Measurements from ENCODE around the gene PRLH. TPM values are rescaled to one million over a fixed set of nuclear protein-coding genes. Genes with fewer than 3 reads are reported as not detected.

The PRLH gene
- total RNA-seq, 1 experiment from 2014 or later = not detected

DNA sequence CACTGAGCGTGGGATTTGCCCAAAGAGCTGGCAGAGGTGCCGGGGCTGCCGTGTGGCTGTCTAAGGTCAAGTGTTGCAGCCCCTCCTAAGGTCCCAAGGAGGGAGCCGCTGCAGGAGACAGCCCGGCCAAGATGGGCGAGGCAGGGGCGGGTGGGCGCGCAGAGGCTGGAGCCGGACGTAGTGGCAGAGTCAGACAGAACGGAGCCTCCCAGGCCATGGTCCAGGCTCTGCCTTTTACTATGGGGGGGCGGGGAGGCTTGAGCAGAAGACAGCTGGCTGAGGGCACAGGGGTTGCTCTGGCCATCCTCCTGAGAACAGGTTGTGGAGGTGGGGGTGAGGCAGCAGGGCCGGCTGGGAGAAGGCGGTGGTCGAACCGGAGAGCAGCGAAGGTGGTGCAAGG is 27.5 kb upstream of the PRLH start:
- no peak for DNase-seq (ENCODE audit: low read depth)

DNA sequence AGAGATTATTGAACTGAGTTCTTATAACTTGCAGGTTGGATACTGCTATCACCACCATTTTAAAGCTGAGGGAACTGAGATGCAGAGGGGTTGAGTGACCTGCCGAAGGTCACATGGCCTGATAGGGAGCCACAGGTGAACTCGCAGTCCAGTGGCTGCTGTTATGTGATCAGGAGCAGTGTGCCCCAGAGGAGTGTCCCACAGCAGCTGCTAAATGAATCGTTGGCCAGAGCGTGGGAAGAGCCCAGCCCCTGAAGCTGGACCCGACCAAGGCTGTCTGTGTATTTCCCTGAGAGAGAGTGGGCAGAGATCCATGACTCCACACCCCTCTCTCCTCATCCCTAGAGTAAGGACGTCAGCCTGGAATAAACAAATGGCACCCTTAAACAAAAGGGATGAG is 26.7 kb upstream of the PRLH start:
- DNase-seq (ENCODE audit: low read depth) = no peak

DNA sequence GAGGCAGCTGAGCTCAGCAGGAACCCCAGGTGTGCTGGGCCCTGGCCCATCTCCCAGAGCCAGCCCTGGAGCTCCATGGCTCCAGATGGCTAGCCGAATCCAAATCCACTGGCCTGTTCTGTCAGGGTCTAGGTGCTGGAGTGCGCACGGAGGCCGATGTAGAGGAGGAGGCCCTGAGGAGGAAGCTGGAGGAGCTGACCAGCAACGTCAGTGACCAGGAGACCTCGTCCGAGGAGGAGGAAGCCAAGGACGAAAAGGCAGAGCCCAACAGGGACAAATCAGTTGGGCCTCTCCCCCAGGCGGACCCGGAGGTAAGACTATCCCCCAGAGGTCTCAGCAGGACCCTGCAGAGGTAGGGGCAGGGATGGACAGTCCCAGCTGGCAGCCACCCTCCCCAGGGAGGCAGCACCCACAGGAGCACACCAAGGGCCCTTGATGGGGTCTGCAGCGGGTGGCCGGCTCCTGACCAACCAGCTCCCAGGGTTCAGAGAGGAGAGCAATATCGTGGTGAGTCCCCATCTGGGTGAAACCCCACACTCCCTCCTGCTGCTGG is 26.1 kb upstream of the PRLH start:
- DNase-seq (ENCODE audit: low read depth) = no peak

DNA sequence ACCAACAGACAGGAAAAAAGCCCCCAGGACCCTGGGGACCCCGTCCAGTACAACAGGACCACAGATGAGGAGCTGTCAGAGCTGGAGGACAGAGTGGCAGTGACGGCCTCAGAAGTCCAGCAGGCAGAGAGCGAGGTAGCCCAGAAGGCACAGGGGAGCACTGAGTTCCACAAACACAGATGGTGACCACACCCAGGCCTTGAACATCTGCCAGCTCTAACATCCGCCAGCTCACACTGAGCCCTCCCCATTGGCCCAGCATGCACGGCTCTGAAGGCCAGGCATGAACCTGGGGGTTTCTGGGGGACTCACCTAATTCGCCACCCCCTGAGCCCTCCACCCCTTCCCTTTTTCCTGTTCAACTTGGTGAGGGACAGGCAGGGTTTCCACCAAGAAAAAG is 25.6 kb upstream of the PRLH start:
- peak; percentile 52 for DNase-seq (ENCODE audit: low read depth)

DNA sequence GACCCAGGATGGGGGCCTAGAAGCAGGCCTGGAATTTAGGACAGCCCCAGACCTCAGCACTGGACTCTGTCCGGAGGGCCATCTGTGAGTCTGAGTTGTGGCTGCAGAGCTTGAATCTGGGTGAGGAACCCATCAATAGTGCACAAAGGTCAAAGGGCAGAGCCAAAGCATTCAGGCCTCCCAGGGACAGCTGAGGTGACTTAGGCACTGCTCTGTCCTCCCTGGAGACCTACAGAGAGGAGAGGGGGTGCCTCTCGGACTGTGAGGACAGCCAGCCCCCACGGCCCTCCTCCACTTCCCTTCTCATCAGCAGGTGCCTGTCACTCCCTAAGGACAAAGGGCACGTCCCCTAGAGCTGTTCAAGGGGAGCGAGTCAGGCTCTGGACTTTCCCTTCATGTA is 25.1 kb upstream of the PRLH start:
- no peak for DNase-seq (ENCODE audit: low read depth)

DNA sequence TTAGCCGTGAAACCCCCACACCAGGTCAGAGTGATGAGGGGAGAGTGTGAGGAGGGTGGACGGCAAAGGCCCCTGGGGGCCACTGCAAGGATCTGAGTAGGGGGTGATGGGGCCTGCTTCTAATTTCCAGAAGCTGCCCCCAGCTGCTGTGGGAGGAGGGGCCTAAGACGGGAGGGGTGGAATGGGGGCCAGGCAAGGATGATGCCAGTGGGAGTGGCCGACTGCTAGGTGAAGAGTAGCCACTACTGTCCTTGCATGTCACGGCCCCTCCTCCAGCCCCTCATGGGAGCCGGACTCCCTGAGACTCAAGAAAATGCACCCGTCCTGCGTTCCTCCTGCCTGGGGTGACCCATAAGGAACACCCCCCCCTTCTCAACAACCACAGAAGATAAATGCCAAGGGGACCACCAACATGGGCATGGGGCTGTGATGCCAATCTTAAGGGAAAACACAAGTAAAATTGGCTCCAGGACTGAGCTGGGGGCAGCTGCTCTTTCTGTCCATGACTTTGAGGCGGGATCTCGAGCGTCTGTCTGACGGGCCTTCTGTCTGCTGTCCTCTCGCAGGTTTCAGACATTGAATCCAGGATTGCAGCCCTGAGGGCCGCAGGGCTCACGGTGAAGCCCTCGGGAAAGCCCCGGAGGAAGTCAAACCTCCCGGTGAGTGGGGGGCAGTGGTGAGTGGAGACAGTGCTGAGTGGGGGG is 24.2 kb upstream of the PRLH start:
- DNase-seq (ENCODE audit: low read depth) = no peak

DNA sequence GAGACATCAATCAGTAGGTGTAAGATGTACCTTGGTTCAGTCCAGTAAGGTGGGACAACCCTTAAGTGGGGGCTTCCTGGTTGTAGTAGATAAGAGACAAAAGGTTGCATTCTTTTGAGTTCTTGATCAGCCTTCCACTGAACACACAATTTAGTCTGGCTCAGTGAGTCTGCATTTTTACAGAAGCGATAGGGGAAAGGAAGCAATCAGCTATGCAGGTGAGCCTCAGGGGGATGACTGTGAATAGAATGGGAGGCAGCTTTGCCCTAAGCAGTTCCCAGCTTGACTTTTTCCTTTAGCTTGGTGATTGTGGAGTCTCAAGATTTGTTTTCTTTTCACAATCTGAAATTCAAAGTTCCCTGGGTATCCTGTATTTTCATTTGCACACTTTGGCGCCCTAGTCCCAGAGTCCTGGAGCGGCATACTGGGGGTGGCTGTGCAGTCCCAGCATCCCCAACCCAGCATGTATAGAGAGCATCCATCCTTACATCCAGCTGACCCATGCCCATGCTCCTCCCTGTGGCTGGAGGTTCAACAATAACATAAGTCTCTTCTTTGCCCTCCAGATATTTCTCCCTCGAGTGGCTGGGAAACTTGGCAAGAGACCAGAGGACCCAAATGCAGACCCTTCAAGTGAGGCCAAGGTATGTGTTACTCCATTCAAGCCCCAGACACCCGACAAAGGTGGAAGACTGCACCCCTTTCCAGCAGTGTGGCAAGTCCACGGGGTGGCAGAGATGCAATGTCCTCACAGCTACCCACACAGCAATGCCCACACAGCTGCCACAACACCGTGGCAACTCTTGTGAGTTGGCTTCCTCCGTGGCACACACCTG is 20.1 kb upstream of the PRLH start:
- no peak for DNase-seq (ENCODE audit: low read depth)

DNA sequence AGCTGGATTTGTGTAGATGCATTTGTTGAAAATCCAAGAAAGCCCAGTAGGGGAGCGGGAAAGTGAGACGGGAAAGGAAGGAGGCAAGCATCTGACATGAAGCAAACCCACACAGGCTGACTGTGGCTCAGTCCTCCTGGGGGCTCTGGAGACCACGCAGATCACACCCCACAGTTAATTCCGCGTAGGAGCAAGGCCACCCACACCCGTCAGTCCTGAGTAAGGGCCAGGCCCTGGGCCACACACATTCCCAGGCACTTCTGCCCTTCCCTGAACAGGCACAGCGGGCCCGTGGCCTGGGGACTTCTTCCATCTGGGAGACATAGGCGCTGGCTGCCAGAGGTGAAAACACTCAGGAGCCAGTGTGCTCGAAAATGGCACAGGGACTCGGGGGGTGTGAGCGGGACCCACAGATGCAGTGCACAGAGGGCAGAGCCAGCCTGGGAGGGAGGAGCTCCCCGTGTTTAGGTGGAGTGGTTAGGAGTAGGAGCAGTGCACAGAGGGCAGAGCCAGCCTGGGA is 19.4 kb upstream of the PRLH start:
- DNase-seq (ENCODE audit: low read depth) = no peak

DNA sequence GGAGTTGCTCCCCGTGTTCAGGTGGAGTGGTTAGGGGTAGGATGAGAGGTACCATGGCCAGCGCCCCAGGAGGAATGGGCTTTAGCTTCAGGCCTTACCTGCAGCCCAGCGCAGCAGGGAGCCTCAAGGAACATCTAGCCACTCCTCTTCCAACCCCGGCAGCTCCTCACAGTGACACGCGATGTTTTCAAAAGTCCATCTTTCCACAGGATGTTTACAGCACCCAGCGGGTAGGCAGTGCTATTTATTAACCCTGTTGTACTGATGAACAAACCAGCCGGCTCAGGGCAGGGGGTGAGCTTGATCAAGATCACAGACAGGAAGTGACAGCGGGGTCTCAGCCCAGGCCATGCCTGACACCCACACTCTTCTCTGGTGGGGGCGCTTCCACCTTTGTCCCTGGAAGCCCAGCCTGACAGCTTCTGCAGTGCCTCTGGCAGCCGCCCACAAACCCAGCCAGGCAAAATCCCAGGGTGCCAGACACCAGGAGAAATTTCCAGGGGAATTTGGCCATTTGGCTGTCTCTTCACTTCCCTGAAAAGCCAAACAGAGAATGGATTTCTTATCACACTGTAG is 18.4 kb upstream of the PRLH start:
- no peak for DNase-seq (ENCODE audit: low read depth)

DNA sequence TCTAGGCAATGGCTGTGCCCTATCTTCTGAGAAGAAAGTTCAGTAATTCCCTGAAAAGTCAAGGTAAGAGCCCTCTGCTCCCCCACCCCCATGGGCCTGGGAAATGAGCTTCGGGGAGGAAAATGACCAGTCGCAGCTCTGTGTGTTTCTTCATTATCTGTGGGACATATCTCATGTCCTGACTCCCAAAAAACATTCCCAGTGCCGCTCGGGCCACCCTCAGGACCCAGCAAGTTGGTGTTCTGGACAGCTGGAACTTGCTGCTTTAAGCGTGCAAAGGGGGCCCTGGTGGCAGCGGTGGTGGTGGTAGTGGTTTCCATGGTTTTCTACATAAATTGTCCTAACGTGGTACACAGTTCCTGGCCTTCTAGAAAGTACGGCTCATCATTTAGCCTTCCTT is 17.2 kb upstream of the PRLH start:
- DNase-seq (ENCODE audit: low read depth) = no peak

DNA sequence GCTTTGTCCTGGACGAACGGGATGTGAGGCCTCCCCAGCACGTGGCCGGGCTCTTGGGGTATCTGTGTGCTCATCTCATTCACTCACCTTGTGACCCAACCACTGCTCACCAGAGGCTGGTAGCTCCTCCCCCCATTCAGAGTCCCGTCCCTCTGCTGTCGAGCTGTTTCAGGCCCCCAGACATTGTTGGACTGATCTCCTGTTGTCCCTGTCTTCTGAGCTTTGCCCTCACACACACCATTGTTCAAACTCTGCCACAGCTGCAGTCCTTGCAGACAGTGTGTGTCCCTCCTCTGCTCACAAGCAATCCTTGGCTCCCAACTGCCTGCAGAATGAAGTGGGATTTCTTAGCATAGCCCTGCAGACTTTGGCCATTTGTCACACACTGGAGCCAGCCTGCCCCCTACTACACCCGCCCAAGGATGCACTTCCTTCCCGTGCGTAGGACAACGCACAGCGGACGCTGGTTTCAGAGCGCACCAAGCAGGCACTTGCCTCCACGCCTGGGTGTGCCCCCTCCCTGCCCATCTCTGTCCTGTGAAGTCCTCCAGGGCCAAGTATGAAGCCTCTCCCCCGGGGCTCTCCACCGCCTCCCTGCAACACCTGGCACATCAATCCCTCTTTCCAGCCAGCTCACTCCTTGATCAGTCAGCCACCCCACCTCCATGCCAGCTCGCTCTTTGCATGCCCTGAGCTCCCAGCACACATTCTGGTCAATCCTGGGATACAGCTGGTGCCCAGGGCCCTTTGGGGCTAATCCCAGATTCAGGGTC is 16.5 kb upstream of the PRLH start:
- DNase-seq (ENCODE audit: low read depth) = no peak

DNA sequence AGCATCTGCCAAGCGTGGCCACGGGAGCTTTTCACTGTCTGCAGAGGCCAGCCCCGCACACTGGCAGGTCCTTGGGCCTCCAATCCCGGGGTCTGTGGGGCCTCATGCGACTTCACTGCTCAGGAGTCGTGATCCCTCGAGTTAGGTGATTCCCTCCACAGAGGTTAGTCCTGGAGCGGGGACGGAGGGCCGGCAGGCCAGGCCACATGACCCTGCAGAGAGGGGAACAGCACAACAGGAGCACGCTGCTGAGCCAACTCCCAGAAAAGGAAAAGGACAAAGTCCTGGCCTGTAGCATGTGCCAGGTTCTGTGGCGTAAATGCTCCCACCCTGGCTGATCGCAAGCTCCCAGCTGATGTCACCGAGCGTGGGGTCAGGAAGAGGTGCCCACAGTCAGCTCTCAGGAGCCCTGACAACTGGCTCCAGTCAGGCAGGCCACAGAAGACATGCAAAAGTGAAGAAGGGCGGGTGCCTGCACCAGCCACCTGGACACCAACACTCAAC is 15.3 kb upstream of the PRLH start:
- DNase-seq (ENCODE audit: low read depth) = no peak

DNA sequence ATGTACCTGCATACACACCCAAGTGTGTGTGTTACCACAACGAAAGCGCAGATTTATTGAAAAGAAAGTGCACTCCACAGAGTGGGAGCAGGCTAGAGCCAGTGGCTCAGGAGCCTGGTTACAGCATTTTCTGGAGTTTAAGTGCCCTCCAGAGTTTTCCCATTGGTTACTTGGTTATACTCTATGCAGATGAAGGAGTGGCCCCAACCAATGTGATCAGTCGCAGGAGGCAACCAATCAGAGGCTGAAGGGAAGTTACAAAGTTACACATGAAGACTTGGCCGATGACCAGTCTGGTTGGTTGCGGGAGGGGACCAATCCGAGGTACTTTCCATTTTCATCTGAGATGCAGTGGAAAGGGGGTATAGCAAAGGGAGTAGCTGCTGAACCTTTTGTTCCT is 13.5 kb upstream of the PRLH start:
- peak; percentile 26 for DNase-seq (ENCODE audit: low read depth)

DNA sequence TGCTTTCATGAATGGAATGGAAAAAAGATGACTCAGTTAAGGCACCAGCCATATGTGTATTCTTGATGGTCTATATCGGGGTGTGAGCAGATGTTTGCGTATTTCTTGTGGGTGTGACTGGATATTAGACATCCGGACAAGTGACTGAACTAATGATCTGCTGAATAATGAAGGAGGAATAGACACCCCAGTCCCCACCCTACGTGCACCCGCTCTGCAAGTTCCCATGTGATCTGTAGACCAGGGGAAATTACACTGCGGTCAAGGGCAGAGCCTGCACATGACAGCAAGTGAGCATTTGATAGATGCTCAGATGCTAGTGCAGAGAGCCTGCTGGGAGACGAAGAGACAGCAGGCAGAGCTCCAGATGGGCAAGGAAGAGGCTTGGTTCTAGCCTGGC is 12.4 kb upstream of the PRLH start:
- no peak for DNase-seq (ENCODE audit: low read depth)

DNA sequence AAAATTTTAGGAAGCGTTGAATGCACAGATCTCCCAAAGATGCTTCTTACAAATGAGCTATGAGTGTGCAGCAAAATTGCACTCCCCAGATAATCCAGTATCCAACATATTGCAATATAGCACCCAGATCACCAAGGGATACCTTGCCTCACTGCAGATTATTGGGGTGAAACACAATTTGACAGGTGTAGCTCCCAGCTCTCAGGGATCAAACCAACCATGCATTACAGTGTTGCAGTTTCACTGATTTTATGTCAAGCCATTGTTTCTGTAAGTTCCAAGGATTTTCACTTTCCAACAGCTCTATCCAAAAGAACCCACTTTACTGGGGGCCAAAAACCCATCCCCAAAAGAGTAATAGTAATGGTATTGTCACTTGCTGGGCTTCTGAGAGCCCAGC is 10.8 kb upstream of the PRLH start:
- no peak for DNase-seq (ENCODE audit: low read depth)

DNA sequence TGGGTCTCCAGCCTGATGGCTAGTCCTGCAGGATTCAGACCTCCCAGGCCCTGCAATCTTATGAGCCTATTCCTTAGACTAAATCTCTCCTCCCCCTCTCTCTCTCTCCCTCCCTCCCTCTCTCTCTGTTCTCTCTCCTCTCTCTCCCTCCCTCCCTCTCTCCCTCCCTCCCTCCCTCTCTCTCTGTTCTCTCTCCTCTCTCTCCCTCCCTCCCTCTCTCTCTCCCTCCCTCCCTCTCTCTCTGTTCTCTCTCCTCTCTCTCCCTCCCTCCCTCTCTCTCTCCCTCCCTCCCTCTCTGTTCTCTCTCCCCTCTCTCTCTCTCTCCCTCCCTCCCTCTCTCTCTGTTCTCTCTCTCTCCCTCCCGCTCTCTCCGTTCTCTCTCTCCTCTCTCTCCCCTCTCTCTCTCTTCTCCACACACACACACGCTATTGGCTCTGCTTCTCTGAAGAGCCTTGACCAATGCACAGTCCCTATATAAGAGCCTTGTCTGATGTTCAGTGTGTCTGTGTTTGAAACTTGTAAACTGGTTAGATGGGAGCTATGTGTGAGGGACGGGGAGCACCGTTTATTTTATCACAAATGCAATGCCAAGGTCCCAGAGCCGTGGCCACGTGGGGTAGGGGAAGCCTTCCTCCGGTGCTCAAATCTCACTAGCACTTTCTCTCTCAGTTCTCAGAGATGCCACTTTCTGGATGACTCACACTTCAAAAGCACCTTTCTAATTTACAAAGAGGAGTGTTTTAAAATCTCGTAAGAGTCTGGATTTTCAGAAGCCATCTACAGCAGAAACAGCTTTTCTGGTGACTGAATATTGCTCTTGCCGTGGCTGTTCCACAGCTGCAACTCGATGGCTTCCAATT is 9.4 kb upstream of the PRLH start:
- no peak for DNase-seq (ENCODE audit: low read depth)

DNA sequence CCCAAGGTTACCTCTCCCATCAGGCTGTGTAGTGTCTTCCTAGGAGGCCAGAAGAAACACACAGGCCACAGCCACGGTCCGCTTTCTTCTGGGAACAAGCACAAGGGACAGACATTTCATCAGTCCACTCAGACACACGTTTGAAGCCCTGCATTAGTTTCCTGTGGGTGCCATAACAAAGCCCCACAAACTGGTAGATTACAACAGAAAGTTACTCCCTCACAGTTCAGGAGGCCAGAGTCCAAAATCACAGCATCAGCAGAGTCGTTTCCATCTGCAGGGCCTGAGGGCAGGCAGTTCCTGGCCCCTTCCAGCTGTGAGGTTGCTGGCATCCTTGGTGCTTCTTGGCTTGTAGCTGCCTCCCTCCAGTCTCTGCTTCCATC is 8.8 kb upstream of the PRLH start:
- DNase-seq (ENCODE audit: low read depth) = no peak

DNA sequence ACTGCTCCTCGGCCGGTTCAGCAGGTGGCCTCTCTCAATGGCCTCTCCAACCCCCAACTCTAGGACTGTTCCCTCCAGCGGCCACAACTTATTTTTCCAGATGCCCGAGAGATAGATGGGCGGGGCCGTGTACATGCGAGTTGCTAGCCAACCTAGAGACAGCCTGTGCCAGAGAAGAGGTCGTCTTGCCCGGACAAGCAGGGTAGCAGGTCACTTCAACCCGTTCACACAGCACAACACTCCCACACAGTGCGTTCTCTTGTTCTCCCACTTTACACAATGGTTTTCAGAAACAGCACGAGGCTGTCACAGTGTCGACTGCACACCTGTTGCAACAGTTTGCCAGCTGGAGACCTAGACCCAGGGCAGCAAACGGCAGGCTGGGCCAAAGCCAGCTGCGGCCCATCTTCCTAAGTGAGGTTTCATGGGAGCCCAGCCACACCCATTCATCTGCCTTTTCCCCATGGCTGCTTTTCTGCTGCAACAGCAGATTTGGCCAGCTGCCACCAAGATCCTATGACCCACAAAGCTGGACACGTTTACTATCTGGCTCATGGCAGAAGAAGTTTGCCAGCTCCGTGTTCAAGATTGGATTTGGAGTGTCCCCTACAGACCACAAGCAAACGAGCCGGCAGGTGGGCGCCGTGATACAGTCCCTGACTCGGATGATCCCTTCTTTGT is 7.3 kb upstream of the PRLH start:
- DNase-seq (ENCODE audit: low read depth) = peak; percentile 27

DNA sequence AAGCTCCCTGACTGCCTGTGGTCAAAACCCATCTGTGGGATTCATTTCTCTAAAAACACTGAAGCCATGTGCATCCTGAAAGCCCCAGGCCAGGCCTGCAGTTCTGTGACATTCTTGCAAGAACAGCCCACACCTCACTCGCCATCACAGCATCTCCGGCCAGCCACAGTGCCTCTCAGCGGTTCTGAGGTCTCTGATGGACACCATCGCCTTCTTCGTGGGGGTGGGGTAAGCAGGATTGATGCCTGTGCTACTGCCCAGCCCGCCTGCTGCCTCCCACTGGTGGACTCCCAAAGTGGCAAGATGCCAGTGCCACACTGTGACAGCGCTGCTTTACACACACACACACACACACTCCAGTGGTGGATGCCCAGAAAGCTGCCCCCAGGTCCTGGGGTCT is 5.2 kb upstream of the PRLH start:
- DNase-seq (ENCODE audit: low read depth) = no peak

DNA sequence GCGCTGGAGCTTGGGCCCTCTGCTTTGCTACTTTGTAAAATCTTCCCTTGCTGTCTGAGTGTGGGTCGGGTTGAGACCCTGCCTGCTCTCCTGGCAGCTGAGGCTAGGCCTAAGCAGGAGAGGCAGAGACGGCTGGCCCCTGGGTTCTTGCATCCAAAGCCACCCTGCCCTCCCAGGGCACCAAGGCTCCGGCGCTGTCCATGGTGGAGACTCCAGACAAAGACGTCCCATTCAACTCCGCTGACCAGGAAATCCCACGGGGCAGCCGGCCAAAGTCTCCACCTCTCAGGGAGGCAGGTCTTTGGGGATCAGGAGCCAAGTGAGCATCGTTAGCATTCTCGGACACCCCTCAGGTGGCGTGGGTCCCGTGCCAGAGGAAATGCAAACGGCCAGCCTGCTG is 2.6 kb upstream of the PRLH start:
- DNase-seq (ENCODE audit: low read depth) = no peak
